Activated effector memory CD4-positive, alpha-beta T cell treated with anti-CD3 and anti-CD28 coated beads, Interleukin-2, amount 50 U/mL, for 16 hours (primary cell): Measurements from ENCODE around the gene DBP.
"Not testable (repeated sequence)": the region's sequence is repeated elsewhere in the genome, so short reads cannot be mapped to it uniquely, and the experiment has no call there.

Source experiments
- DNase-seq: peaks from one replicate; pipeline ENCODE4 v3.0.0-alpha.2; 2020

DBP gene

GRCh38 chr19:48636859-48637448 lies at the start of gene DBP:
DBP (minus strand) TSS chr19:48637379; CDS start chr19:48636994, 385 bp downstream.
- peak; percentile 80 for DNase-seq

GRCh38 chr19:48686637-48687036 lies 49.5 kb upstream of the DBP start:
- not testable (repeated sequence) for DNase-seq

GRCh38 chr19:48686088-48686487 lies 48.9 kb upstream of the DBP start:
- no peak for DNase-seq

GRCh38 chr19:48685583-48685982 lies 48.4 kb upstream of the DBP start:
- DNase-seq = no peak

GRCh38 chr19:48683349-48683748 lies 46.2 kb upstream of the DBP start:
- no peak for DNase-seq

- no peak for DNase-seq
These were observed 43.9 kb upstream of the DBP start for GRCh38 chr19:48681127-48681470.

GRCh38 chr19:48680436-48681126 lies 43.4 kb upstream of the DBP start:
- no peak for DNase-seq

- DNase-seq = not testable (repeated sequence)
These were observed 42.8 kb upstream of the DBP start for GRCh38 chr19:48680006-48680405.

- no peak for DNase-seq
These were observed 41.0 kb upstream of the DBP start for GRCh38 chr19:48678201-48678600.

GRCh38 chr19:48676887-48677286 lies 39.7 kb upstream of the DBP start:
- DNase-seq = no peak

GRCh38 chr19:48676487-48676886 lies 39.3 kb upstream of the DBP start:
- DNase-seq = no peak

- peak; percentile 87 for DNase-seq
These were observed 38.0 kb upstream of the DBP start for GRCh38 chr19:48674921-48675824.

GRCh38 chr19:48674216-48674809 lies 37.1 kb upstream of the DBP start:
- no peak for DNase-seq

- DNase-seq = no peak
These were observed 36.4 kb upstream of the DBP start for GRCh38 chr19:48673436-48674100.

- DNase-seq = no peak
These were observed 35.8 kb upstream of the DBP start, which contains the start of gene NTN5 for GRCh38 chr19:48672994-48673393. NTN5 (minus strand) TSS chr19:48673017; CDS start chr19:48670986, 2,031 bp downstream.

- DNase-seq = no peak
These were observed 34.3 kb upstream of the DBP start for GRCh38 chr19:48671446-48671995.

- no peak for DNase-seq
These were observed 33.7 kb upstream of the DBP start for GRCh38 chr19:48670699-48671445.

GRCh38 chr19:48669903-48670668 lies 32.9 kb upstream of the DBP start:
- no peak for DNase-seq

GRCh38 chr19:48668761-48669160 lies 31.6 kb upstream of the DBP start:
- DNase-seq = no peak

GRCh38 chr19:48668332-48668731 lies 31.2 kb upstream of the DBP start:
- no peak for DNase-seq

- no peak for DNase-seq
These were observed 28.6 kb upstream of the DBP start for GRCh38 chr19:48665786-48666185.
